Neural progenitor cell (in vitro differentiated cells): Measurements from ENCODE around the gene TPM1.

Source experiments
- EZH2phosphoT487 ChIP-seq: fragments of 200-600 bp; sonication (generic); IDR thresholded peaks from 2 replicates; pipeline ENCODE4 v1.6.1; 2017; ENCODE audit warnings: antibody characterized with exemption
- TF ChIP-seq, protein P1 (sequence below): fragments of 200-600 bp; sonication (generic); IDR thresholded peaks from 2 replicates; pipeline ENCODE4 v1.5.1; 2017; ENCODE audit warnings: antibody characterized with exemption, mild to moderate bottlenecking

DNA sequence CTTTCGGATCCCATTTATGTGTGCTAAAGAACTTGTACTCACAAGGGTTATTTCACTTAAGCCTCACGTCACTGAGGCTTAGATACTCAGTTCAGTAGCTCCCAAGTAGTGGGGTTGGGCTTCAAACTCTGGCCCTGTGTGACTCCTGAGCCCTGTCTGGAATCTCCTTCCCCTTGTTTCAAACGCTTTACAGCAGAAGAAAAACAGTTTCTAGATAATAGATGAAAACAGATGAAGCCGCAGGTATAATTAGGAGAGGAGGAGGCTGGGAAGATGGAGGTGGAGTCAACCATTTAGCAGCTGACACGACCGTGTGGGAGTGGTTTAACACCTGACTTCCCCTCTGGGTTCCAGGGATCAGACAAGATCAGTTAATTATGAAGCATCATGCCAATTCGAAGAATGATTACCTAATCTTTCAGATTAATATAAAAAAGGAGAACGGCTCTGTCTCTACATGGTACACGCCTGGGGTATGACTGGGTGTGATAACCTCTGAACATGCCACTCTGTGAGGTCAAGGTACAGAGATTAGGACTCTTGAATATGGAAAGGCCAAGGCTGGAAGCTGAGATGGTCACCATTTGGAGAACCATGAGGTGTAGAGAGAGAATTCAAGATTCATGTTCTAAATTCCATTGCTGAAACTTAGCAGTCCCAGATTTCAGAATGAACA lies 31.1 kb downstream of the TPM1 start:
- TF ChIP-seq, protein P1, sequence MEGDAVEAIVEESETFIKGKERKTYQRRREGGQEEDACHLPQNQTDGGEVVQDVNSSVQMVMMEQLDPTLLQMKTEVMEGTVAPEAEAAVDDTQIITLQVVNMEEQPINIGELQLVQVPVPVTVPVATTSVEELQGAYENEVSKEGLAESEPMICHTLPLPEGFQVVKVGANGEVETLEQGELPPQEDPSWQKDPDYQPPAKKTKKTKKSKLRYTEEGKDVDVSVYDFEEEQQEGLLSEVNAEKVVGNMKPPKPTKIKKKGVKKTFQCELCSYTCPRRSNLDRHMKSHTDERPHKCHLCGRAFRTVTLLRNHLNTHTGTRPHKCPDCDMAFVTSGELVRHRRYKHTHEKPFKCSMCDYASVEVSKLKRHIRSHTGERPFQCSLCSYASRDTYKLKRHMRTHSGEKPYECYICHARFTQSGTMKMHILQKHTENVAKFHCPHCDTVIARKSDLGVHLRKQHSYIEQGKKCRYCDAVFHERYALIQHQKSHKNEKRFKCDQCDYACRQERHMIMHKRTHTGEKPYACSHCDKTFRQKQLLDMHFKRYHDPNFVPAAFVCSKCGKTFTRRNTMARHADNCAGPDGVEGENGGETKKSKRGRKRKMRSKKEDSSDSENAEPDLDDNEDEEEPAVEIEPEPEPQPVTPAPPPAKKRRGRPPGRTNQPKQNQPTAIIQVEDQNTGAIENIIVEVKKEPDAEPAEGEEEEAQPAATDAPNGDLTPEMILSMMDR, result no peak
- no peak for TF ChIP-seq EZH2phosphoT487
